Measurements from ENCODE around the gene GABARAPL2.

GABARAPL2 gene

GRCh38 chr16:75555213-75555706 is 10.9 kb upstream of the GABARAPL2 start:
- DNase-seq (ENCODE audit: low read depth, low spot score): no peak

- DNase-seq (ENCODE audit: low read depth, low spot score): peak; percentile 92
These were observed 10.3 kb upstream of the GABARAPL2 start, which contains the start of gene TMEM231 for GRCh38 chr16:75555707-75556430. TMEM231 (minus strand) TSS chr16:75556252; CDS start chr16:75556209, 43 bp downstream.

GRCh38 chr16:75556431-75556950 is 9.7 kb upstream of the GABARAPL2 start:
- no peak for DNase-seq (ENCODE audit: low read depth, low spot score)

- no peak for DNase-seq (ENCODE audit: low read depth, low spot score)
These were observed 7.3 kb upstream of the GABARAPL2 start for GRCh38 chr16:75558846-75559401.

- no peak for DNase-seq (ENCODE audit: low read depth, low spot score)
These were observed 6.4 kb upstream of the GABARAPL2 start for GRCh38 chr16:75559564-75560372.

- DNase-seq (ENCODE audit: low read depth, low spot score): no peak
These were observed 539 bp upstream of the GABARAPL2 start for GRCh38 chr16:75565640-75566039.

GRCh38 chr16:75566758-75567255 is 628 bp downstream of the GABARAPL2 start:
- no peak for DNase-seq (ENCODE audit: low read depth, low spot score)

- DNase-seq (ENCODE audit: low read depth, low spot score): no peak
These were observed 1.7 kb downstream of the GABARAPL2 start for GRCh38 chr16:75567911-75568310.

GRCh38 chr16:75570396-75571065 is 4.4 kb downstream of the GABARAPL2 start:
- no peak for DNase-seq (ENCODE audit: low read depth, low spot score)

GRCh38 chr16:75572864-75573542 is 6.8 kb downstream of the GABARAPL2 start:
- DNase-seq (ENCODE audit: low read depth, low spot score): no peak

- DNase-seq (ENCODE audit: low read depth, low spot score): no peak
These were observed 7.8 kb downstream of the GABARAPL2 start for GRCh38 chr16:75573955-75574354.

- no peak for DNase-seq (ENCODE audit: low read depth, low spot score)
These were observed 9.8 kb downstream of the GABARAPL2 start for GRCh38 chr16:75575958-75576357.

GRCh38 chr16:75576384-75576811 is 10.2 kb downstream of the GABARAPL2 start:
- DNase-seq (ENCODE audit: low read depth, low spot score): no peak

- DNase-seq (ENCODE audit: low read depth, low spot score): no peak
These were observed 12.0 kb downstream of the GABARAPL2 start for GRCh38 chr16:75578212-75578611.

- no peak for DNase-seq (ENCODE audit: low read depth, low spot score)
These were observed 12.5 kb downstream of the GABARAPL2 start for GRCh38 chr16:75578725-75579124.

- no peak for DNase-seq (ENCODE audit: low read depth, low spot score)
These were observed 13.2 kb downstream of the GABARAPL2 start for GRCh38 chr16:75579281-75579834.

GRCh38 chr16:75584108-75584507 is 17.9 kb downstream of the GABARAPL2 start:
- no peak for DNase-seq (ENCODE audit: low read depth, low spot score)

- no peak for DNase-seq (ENCODE audit: low read depth, low spot score)
These were observed 22.5 kb downstream of the GABARAPL2 start for GRCh38 chr16:75588716-75589115.

- DNase-seq (ENCODE audit: low read depth, low spot score): no peak
These were observed 23.1 kb downstream of the GABARAPL2 start for GRCh38 chr16:75589306-75589705.

Measured in activated CD4-positive, CD25-positive, alpha-beta regulatory T cell treated with anti-CD3 and anti-CD28 coated beads, Interleukin-2, amount 50 U/mL, for 16 hours (primary cell).